ENCODE data around the gene EVL.

EVL gene

DNA sequence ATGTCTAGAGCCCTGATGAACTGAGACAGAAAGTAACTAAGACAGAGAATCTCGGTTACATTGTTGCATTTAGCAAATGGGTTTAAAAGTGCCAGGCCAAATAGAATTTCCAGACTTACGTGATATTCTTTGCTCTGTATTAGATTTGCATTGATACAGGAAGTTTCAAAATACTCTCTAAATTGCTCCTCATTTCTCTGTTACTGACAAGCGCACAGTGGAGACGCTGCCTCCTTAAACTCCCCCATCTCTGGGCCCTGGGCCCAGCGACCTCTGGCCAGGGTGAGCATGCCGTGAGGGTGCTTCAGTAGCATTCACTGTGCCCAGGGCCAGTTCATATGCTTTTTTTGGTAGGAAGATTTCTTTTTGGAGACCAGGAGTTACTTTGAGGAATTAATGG is 22.9 kb upstream of the EVL start:
- ATAC-seq: no peak
- TF ChIP-seq ISL1 (CRISPR knock-in tag; IDR thresholded peaks at IDR 0.05) (no peak), ZC3H10 (CRISPR knock-in tag; IDR thresholded peaks at IDR 0.05) (no peak), ESRRG (CRISPR knock-in tag; IDR thresholded peaks at IDR 0.05) (no peak), ZNF565 (CRISPR knock-in tag; conservative IDR thresholded peaks at IDR 0.05; ENCODE audit: low read depth) (no peak), ZNF8 (CRISPR knock-in tag; IDR thresholded peaks at IDR 0.05) (no peak), PPARA (CRISPR knock-in tag; IDR thresholded peaks at IDR 0.05; ENCODE audit: borderline replicate concordance) (no peak), TCF4 (CRISPR knock-in tag; IDR thresholded peaks at IDR 0.05; ENCODE audit: borderline replicate concordance) (no peak), GLIS3 (CRISPR knock-in tag; IDR thresholded peaks at IDR 0.05) (no peak), BACH2 (CRISPR knock-in tag; IDR thresholded peaks at IDR 0.05; ENCODE audit: borderline replicate concordance) (no peak), RARB (CRISPR knock-in tag; IDR thresholded peaks at IDR 0.05) (no peak), ZFP30 (CRISPR knock-in tag; IDR thresholded peaks at IDR 0.05) (no peak), SNAI2 (CRISPR knock-in tag; IDR thresholded peaks at IDR 0.05) (no peak), CSDC2 (CRISPR knock-in tag; IDR thresholded peaks at IDR 0.05) (no peak), ZFP3 (CRISPR knock-in tag; IDR thresholded peaks at IDR 0.05) (no peak)
- TF ChIP-seq, protein P1, sequence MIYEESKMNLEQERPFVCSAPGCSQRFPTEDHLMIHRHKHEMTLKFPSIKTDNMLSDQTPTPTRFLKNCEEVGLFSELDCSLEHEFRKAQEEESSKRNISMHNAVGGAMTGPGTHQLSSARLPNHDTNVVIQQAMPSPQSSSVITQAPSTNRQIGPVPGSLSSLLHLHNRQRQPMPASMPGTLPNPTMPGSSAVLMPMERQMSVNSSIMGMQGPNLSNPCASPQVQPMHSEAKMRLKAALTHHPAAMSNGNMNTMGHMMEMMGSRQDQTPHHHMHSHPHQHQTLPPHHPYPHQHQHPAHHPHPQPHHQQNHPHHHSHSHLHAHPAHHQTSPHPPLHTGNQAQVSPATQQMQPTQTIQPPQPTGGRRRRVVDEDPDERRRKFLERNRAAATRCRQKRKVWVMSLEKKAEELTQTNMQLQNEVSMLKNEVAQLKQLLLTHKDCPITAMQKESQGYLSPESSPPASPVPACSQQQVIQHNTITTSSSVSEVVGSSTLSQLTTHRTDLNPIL (CRISPR knock-in tag; IDR thresholded peaks at IDR 0.05; ENCODE audit: low read depth): no peak
- TF ChIP-seq, protein P2, sequence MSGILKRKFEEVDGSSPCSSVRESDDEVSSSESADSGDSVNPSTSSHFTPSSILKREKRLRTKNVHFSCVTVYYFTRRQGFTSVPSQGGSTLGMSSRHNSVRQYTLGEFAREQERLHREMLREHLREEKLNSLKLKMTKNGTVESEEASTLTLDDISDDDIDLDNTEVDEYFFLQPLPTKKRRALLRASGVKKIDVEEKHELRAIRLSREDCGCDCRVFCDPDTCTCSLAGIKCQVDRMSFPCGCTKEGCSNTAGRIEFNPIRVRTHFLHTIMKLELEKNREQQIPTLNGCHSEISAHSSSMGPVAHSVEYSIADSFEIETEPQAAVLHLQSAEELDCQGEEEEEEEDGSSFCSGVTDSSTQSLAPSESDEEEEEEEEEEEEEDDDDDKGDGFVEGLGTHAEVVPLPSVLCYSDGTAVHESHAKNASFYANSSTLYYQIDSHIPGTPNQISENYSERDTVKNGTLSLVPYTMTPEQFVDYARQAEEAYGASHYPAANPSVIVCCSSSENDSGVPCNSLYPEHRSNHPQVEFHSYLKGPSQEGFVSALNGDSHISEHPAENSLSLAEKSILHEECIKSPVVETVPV (CRISPR knock-in tag; IDR thresholded peaks at IDR 0.05): no peak

DNA sequence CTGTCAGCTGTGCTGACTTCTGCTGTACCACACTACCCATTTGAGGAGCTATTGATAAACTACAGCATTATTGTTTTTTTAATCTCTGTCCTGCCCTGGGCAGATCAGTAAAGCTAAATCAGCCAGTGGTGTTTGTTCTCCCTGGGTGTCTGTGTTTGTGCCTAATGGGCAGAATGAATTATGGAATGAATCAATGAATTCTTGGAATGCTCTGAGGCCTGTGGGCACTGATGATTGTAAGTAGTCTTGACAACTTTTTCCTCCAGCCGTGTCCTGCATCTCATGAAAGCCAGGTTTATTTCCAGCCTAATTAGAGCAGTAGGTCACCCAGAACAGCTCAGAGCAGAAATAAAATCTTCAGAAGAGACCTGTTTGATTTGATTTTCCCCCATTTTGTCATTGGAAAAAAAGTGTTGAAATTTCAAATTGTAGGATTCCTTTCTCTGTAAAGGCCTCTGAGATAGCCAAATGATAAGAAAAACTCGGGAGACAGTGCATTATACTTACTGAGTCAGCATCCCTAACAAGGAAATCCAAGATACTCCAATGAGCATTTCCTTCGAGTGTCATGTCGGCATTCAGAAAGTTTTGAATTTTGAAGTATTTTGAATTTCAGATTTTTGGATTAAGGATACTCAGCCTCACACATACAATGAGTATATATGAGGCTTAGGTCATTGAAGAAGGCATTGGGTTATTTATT is 19.4 kb upstream of the EVL start:
- peak; percentile 55 for TF ChIP-seq ISL1 (CRISPR knock-in tag; IDR thresholded peaks at IDR 0.05)
- TF ChIP-seq, protein P3, sequence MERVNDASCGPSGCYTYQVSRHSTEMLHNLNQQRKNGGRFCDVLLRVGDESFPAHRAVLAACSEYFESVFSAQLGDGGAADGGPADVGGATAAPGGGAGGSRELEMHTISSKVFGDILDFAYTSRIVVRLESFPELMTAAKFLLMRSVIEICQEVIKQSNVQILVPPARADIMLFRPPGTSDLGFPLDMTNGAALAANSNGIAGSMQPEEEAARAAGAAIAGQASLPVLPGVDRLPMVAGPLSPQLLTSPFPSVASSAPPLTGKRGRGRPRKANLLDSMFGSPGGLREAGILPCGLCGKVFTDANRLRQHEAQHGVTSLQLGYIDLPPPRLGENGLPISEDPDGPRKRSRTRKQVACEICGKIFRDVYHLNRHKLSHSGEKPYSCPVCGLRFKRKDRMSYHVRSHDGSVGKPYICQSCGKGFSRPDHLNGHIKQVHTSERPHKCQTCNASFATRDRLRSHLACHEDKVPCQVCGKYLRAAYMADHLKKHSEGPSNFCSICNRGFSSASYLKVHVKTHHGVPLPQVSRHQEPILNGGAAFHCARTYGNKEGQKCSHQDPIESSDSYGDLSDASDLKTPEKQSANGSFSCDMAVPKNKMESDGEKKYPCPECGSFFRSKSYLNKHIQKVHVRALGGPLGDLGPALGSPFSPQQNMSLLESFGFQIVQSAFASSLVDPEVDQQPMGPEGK (CRISPR knock-in tag; IDR thresholded peaks at IDR 0.05; ENCODE audit: borderline replicate concordance): no peak
- ATAC-seq: peak; percentile 90

DNA sequence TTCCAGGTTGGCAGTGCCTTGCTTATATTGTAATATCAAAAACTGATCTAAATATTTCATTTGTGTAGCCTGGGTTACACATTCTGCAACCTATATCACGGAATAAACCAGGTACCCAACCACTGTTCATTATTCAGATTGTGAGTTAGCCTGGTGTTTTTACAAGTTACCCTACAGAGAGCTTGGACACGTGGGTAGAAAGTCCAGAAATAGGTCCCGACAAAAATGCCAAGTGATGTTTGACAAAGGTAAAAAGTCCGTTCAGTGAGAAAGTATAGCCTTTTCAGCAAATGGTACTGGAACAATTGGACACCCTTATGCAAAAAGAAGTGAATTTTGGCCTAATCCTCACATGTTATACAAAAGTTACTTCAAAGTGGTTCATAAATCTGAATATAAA is 17.6 kb upstream of the EVL start:
- no peak for TF ChIP-seq ZNF8 (CRISPR knock-in tag; IDR thresholded peaks at IDR 0.05)
- no peak for TF ChIP-seq ESRRG (CRISPR knock-in tag; IDR thresholded peaks at IDR 0.05)
- TF ChIP-seq, protein P4, sequence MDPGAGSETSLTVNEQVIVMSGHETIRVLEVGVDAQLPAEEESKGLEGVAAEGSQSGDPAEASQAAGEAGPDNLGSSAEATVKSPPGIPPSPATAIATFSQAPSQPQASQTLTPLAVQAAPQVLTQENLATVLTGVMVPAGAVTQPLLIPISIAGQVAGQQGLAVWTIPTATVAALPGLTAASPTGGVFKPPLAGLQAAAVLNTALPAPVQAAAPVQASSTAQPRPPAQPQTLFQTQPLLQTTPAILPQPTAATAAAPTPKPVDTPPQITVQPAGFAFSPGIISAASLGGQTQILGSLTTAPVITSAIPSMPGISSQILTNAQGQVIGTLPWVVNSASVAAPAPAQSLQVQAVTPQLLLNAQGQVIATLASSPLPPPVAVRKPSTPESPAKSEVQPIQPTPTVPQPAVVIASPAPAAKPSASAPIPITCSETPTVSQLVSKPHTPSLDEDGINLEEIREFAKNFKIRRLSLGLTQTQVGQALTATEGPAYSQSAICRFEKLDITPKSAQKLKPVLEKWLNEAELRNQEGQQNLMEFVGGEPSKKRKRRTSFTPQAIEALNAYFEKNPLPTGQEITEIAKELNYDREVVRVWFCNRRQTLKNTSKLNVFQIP (CRISPR knock-in tag; IDR thresholded peaks at IDR 0.05; ENCODE audit: borderline replicate concordance, low read depth): no peak
- ATAC-seq: no peak

DNA sequence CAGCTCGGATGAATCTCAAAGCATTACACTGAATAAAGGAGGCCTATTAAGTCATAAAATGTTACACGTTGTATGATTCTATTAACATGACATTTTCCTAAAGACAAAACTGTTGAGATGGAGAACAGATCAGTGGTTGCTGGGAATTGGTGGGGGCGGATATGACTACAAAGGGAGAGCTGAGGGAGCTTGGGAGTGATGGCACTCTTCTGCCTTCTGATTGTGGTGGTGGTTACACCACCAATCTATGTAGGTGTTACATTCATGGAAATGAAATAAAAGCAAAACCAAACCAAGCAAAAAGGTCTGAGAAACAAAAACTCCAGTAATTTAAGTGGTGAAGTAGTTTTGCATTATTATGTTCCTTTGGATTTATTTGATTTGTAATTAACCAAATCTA is 16.4 kb upstream of the EVL start:
- no peak for ATAC-seq
- no peak for TF ChIP-seq ZNF8 (CRISPR knock-in tag; IDR thresholded peaks at IDR 0.05)

DNA sequence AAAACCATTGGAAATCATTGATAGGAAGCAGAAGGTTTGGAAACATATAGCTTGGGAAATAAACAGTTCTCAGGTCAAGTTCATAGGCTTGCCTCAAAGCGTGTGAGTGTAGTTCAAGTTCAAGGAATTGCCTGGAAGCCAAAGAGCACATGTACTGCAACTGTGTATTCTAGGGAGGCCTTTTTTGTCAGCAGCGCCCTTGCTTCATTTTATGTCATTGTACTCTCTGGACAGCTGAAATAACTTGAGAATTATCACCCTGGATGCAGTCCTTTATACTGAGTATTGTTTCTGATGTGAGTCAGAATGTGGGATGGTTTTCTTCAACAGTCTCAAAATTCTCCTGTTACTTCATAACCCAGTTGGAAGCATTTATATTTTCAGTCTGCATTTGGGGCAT is 16.0 kb upstream of the EVL start:
- TF ChIP-seq ISL1 (CRISPR knock-in tag; IDR thresholded peaks at IDR 0.05) (peak; percentile 26; the same call in 1 of the 2 replicates), ZNF70 (CRISPR knock-in tag; IDR thresholded peaks at IDR 0.05) (no peak)
- no peak; the same call in 2 of the 3 replicates for ATAC-seq

DNA sequence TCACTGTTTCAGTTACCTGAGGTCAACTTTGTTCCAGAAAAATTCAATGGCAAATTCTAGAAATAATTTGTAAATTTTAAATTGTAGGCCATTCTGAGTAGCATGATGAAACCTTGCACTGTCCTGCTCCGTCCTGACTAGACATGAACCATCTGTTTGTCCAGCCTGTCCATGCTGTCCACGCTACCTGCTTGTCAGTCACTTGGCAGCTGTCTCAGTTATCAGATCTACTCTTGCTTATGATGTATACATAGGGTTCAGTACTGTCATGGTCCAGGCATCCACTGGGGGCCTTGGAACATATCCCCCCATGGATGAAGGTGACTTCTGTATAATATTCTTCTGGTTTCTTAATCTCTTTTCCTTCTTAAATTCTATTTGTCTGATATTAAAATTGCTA is 14.1 kb upstream of the EVL start:
- ATAC-seq: no peak
- TF ChIP-seq, protein P5, sequence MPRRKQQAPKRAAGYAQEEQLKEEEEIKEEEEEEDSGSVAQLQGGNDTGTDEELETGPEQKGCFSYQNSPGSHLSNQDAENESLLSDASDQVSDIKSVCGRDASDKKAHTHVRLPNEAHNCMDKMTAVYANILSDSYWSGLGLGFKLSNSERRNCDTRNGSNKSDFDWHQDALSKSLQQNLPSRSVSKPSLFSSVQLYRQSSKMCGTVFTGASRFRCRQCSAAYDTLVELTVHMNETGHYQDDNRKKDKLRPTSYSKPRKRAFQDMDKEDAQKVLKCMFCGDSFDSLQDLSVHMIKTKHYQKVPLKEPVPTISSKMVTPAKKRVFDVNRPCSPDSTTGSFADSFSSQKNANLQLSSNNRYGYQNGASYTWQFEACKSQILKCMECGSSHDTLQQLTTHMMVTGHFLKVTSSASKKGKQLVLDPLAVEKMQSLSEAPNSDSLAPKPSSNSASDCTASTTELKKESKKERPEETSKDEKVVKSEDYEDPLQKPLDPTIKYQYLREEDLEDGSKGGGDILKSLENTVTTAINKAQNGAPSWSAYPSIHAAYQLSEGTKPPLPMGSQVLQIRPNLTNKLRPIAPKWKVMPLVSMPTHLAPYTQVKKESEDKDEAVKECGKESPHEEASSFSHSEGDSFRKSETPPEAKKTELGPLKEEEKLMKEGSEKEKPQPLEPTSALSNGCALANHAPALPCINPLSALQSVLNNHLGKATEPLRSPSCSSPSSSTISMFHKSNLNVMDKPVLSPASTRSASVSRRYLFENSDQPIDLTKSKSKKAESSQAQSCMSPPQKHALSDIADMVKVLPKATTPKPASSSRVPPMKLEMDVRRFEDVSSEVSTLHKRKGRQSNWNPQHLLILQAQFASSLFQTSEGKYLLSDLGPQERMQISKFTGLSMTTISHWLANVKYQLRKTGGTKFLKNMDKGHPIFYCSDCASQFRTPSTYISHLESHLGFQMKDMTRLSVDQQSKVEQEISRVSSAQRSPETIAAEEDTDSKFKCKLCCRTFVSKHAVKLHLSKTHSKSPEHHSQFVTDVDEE (CRISPR knock-in tag; IDR thresholded peaks at IDR 0.05): no peak
- TF ChIP-seq BACH2 (CRISPR knock-in tag; IDR thresholded peaks at IDR 0.05; ENCODE audit: borderline replicate concordance) (no peak), OSR1 (CRISPR knock-in tag; IDR thresholded peaks at IDR 0.05) (no peak), ZC3H10 (CRISPR knock-in tag; IDR thresholded peaks at IDR 0.05) (no peak), SNAI2 (CRISPR knock-in tag; IDR thresholded peaks at IDR 0.05) (no peak), ZNF565 (CRISPR knock-in tag; conservative IDR thresholded peaks at IDR 0.05; ENCODE audit: low read depth) (no peak), TCF4 (CRISPR knock-in tag; IDR thresholded peaks at IDR 0.05; ENCODE audit: borderline replicate concordance) (no peak), PPARA (CRISPR knock-in tag; IDR thresholded peaks at IDR 0.05; ENCODE audit: borderline replicate concordance) (no peak), ZNF8 (CRISPR knock-in tag; IDR thresholded peaks at IDR 0.05) (no peak), ZNF70 (CRISPR knock-in tag; IDR thresholded peaks at IDR 0.05) (no peak), GLIS3 (CRISPR knock-in tag; IDR thresholded peaks at IDR 0.05) (no peak), CSDC2 (CRISPR knock-in tag; IDR thresholded peaks at IDR 0.05) (no peak)
- TF ChIP-seq, protein P4 (CRISPR knock-in tag; IDR thresholded peaks at IDR 0.05; ENCODE audit: borderline replicate concordance, low read depth): no peak

All from SK-N-SH treated with all-trans-retinoic acid at 6 μM for 48 hours (cell line).